HCT116 (cell line): ENCODE data around the gene STX12. TPM values are rescaled to one million over a fixed set of nuclear protein-coding genes. Genes with fewer than 3 reads are reported as not detected.
"Not testable (repeated sequence)": the region's sequence is repeated elsewhere in the genome, so short reads cannot be mapped to it uniquely, and the experiment has no call there.

Experiments used
- ATAC-seq: fragments of 200-7000 bp; cut with Tn5 transposase; 2 replicates; pipeline ENCODE4 v1.9.1; 2020; ENCODE audit warnings: mild to moderate bottlenecking, moderate library complexity
- BruUV-seq: library from RNA; stranded (reverse); fragments of 400-500 nt; replicated peaks from 2 replicates; lab custom pipeline; 2021; lab: Mats Ljungman, UMichigan
- CTCF ChIA-PET: fragments of 300-600 bp; sonication (Branson Sonifier 250); formaldehyde crosslinking; loops from one replicate; lab custom pipeline; 2021; ENCODE audit warnings: antibody characterized with exemption; lab: Charles Lee
- POLR2A ChIA-PET: fragments of 300-600, 350-600 bp; sonication (Branson Sonifier 250); formaldehyde crosslinking; loops from one replicate; lab custom pipeline; 2021; ENCODE audit warnings: antibody characterized with exemption; lab: Charles Lee
- RAD21 ChIA-PET, 2 experiments: fragments of 300-600 bp; sonication (Branson Sonifier 250); formaldehyde crosslinking; loops; one replicate each; lab custom pipeline; 2023; ENCODE audit warnings: low total read pairs in 2 of 2; ENCODE audit not compliant: uncharacterized antibody in 2 of 2, unreplicated experiment in 2 of 2, low non-redundant PET in 1 of 2; lab: Charles Lee
- DNase-seq: peaks from one replicate; pipeline ENCODE4 v3.0.0-alpha.2; 2010; ENCODE audit warnings: low read depth, low spot score
- H2AFZ ChIP-seq: fragments of 200-600 bp; shearing (Covaris generic), sonication (generic); 2 replicates; pipeline ENCODE4 v1.6.1; 2017; ENCODE audit warnings: low read depth, mixed run types, mixed read lengths, antibody characterized with exemption, low read length; ENCODE audit not compliant: poor library complexity, severe bottlenecking
- H3K27ac ChIP-seq: 2 replicates; pipeline ENCODE4 v1.5.1; 2012; ENCODE audit warnings: low read depth, low read length
- H3K27me3 ChIP-seq: fragments of 200-600 bp; sonication (generic); 2 replicates; pipeline ENCODE4 v1.6.1; 2016; ENCODE audit warnings: mixed run types, low read length, mixed read lengths; ENCODE audit not compliant: insufficient read depth
- H3K36me3 ChIP-seq, 2 experiments: fragments of 200-500 bp in 1 of 2; fragments of 200-600 bp in 1 of 2; sonication (Bioruptor generic) in 1 of 2; sonication (generic) in 1 of 2; 2 replicates each; pipeline versions ENCODE4 v1.5.1 to v1.6.1; 2014 to 2016; ENCODE audit warnings: low read length in 2 of 2, inconsistent platforms in 1 of 2, mixed read lengths in 1 of 2, mixed run types in 1 of 2; ENCODE audit not compliant: insufficient read depth in 2 of 2, control insufficient read depth in 1 of 2
- H3K4me1 ChIP-seq, 2 experiments: fragments of 200-600 bp in 1 of 2; sonication (generic) in 1 of 2; 2 replicates each; pipeline versions ENCODE4 v1.5.1 to v1.6.1; 2012 to 2017; ENCODE audit warnings: low read length in 2 of 2, inconsistent platforms in 1 of 2, mild to moderate bottlenecking in 1 of 2, mixed read lengths in 1 of 2, mixed run types in 1 of 2, moderate library complexity in 1 of 2; ENCODE audit not compliant: insufficient read depth in 2 of 2, control insufficient read depth in 1 of 2
- H3K4me2 ChIP-seq: fragments of 200-600 bp; sonication (generic); 2 replicates; pipeline ENCODE4 v1.6.1; 2017; ENCODE audit warnings: mixed run types, low read length, mixed read lengths
- H3K4me3 ChIP-seq, 2 experiments: fragments of 200-600 bp in 1 of 2; sonication (generic) in 1 of 2; replicated peaks in 1 of 2; 2 replicates each; pipeline ENCODE4 v1.5.1; 2011 to 2016; ENCODE audit warnings: low read length in 2 of 2, control low read depth in 1 of 2, low read depth in 1 of 2, mild to moderate bottlenecking in 1 of 2, mixed read lengths in 1 of 2, mixed run types in 1 of 2
- H3K79me2 ChIP-seq: fragments of 200-600 bp; sonication (generic); 2 replicates; pipeline ENCODE4 v1.6.1; 2017; ENCODE audit warnings: mild to moderate bottlenecking, mixed run types, low read length, moderate library complexity, mixed read lengths; ENCODE audit not compliant: insufficient read depth
- H3K9ac ChIP-seq: fragments of 200-600 bp; sonication (generic); 2 replicates; pipeline ENCODE4 v1.6.1; 2016; ENCODE audit warnings: low read length, mixed read lengths
- H3K9me2 ChIP-seq: fragments of 200-600 bp; sonication (generic), shearing (Covaris generic); 2 replicates; pipeline ENCODE4 v1.6.1; 2017; ENCODE audit warnings: mixed run types, mild to moderate bottlenecking, moderate library complexity; ENCODE audit not compliant: insufficient read depth
- H3K9me3 ChIP-seq, 2 experiments: fragments of 200-500 bp in 1 of 2; fragments of 200-600 bp in 1 of 2; sonication (Bioruptor generic) in 1 of 2; sonication (generic) in 1 of 2; 2 replicates each; pipeline ENCODE4 v1.6.1; 2014 to 2017; ENCODE audit warnings: low read length in 2 of 2, mixed read lengths in 2 of 2, inconsistent platforms in 1 of 2, low read depth in 1 of 2, mild to moderate bottlenecking in 1 of 2, mixed run types in 1 of 2, moderate library complexity in 1 of 2; ENCODE audit not compliant: control insufficient read depth in 1 of 2, insufficient read depth in 1 of 2
- H4K20me1 ChIP-seq: fragments of 200-600 bp; sonication (generic), shearing (Covaris generic); 2 replicates; pipeline ENCODE4 v1.6.1; 2017; ENCODE audit warnings: mixed run types, mild to moderate bottlenecking, moderate library complexity; ENCODE audit not compliant: insufficient read depth
- CBX3 ChIP-seq: IDR thresholded peaks from 2 replicates; pipeline ENCODE4 v1.6.1; 2012; ENCODE audit warnings: low read depth
- CEBPB ChIP-seq: IDR thresholded peaks from 2 replicates; pipeline ENCODE4 v1.6.1; 2012; ENCODE audit warnings: low read depth
- RAD21 ChIP-seq: IDR thresholded peaks from 2 replicates; pipeline ENCODE4 v1.6.1; 2012; ENCODE audit warnings: low read depth, mild to moderate bottlenecking
- YY1 ChIP-seq: IDR thresholded peaks from 2 replicates; pipeline ENCODE4 v1.6.1; 2011; ENCODE audit warnings: low read length, low read depth, moderate library complexity, mild to moderate bottlenecking; ENCODE audit not compliant: insufficient replicate concordance; ENCODE audit errors: extremely low read depth
- ZFX ChIP-seq: fragments of 450-650 bp; IDR thresholded peaks from 2 replicates; pipeline ENCODE4 v1.6.1; 2017
- intact Hi-C: fragments of 100-400 bp; cut with micrococcal nuclease; formaldehyde crosslinking; loops from 2 replicates; pipeline ENCODE4 v1.10.0; 2022
- total RNA-seq: library from RNA; stranded (reverse); gene quantifications from one replicate; pipeline ENCODE4 v1.2.1, GENCODE V29; 2021; ENCODE audit not compliant: unreplicated experiment
- TF ChIP-seq, protein P1 (sequence below), 3 experiments: fragments of 200-600 bp in 1 of 3; sonication (generic) in 1 of 3; IDR thresholded peaks in 2 of 3; conservative IDR thresholded peaks in 1 of 3; 2 replicates each; pipeline ENCODE4 v1.5.1; 2012 to 2017; ENCODE audit warnings: low read depth in 2 of 3, low read length in 2 of 3, antibody characterized with exemption in 1 of 3, borderline replicate concordance in 1 of 3, control low read depth in 1 of 3, mild to moderate bottlenecking in 1 of 3, mixed read lengths in 1 of 3, mixed run types in 1 of 3, moderate library complexity in 1 of 3; ENCODE audit not compliant: insufficient read depth in 1 of 3

Gene STX12
- total RNA-seq, 1 experiment from 2014 or later, result 27.6 TPM

GRCh38 chr1:27808131-27808530 is 35.1 kb downstream of the STX12 start:
- intact Hi-C loops, H3K9me3 ChIP-seq, ATAC-seq, H2AFZ ChIP-seq, RAD21 ChIA-PET, H4K20me1 ChIP-seq, CTCF ChIA-PET, BruUV-seq, H3K27me3 ChIP-seq, H3K36me3 ChIP-seq, H3K79me2 ChIP-seq, H3K9ac ChIP-seq, DNase-seq, H3K4me1 ChIP-seq, H3K4me3 ChIP-seq, POLR2A ChIA-PET, H3K9me2 ChIP-seq, H3K4me2 ChIP-seq, H3K27ac ChIP-seq: not testable (repeated sequence)

GRCh38 chr1:27809883-27810282 is 36.9 kb downstream of the STX12 start:
- H3K4me1 ChIP-seq, result no peaks in the 10 kb centered on the region
- no peak overlapping the region for H3K4me2 ChIP-seq
- no peak overlapping the region for H3K27ac ChIP-seq
- ChIA-PET RAD21 (no interaction called here), CTCF (no interaction called here), POLR2A (no interaction called here)
- H3K36me3 ChIP-seq, result peaks cover 0 to 4% of the 10 kb centered on the region in 2 experiments; a peak in 1 of 4 replicates
- H3K9ac ChIP-seq, result no peak overlapping the region
- intact Hi-C loops, result no loop called here
- no peaks in the 10 kb centered on the region for H3K79me2 ChIP-seq
- no peak overlapping the region for H2AFZ ChIP-seq
- TF ChIP-seq ZFX, result no peak
- TF ChIP-seq CEBPB, result no peak
- TF ChIP-seq YY1, result no peak
- no peak for TF ChIP-seq CBX3
- TF ChIP-seq, protein P1, sequence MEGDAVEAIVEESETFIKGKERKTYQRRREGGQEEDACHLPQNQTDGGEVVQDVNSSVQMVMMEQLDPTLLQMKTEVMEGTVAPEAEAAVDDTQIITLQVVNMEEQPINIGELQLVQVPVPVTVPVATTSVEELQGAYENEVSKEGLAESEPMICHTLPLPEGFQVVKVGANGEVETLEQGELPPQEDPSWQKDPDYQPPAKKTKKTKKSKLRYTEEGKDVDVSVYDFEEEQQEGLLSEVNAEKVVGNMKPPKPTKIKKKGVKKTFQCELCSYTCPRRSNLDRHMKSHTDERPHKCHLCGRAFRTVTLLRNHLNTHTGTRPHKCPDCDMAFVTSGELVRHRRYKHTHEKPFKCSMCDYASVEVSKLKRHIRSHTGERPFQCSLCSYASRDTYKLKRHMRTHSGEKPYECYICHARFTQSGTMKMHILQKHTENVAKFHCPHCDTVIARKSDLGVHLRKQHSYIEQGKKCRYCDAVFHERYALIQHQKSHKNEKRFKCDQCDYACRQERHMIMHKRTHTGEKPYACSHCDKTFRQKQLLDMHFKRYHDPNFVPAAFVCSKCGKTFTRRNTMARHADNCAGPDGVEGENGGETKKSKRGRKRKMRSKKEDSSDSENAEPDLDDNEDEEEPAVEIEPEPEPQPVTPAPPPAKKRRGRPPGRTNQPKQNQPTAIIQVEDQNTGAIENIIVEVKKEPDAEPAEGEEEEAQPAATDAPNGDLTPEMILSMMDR (IDR thresholded peaks at IDR 0.05 in 2 of 3, conservative IDR thresholded peaks at IDR 0.05 in 1 of 3; ENCODE audit: borderline replicate concordance in 1 of 3, insufficient read depth in 1 of 3, low read depth in 2 of 3, low read length in 2 of 3), result no peak
- no peak for TF ChIP-seq RAD21
- no peaks in the 10 kb centered on the region for H3K27me3 ChIP-seq
- no peak for ATAC-seq
- DNase-seq, result no peak
- no peaks in the 10 kb centered on the region for H3K9me2 ChIP-seq
- no peaks in the 10 kb centered on the region for H4K20me1 ChIP-seq
- no peaks in the 10 kb centered on the region for H3K9me3 ChIP-seq
- no peak overlapping the region for H3K4me3 ChIP-seq
- BruUV-seq, result no TSS peak
